Measurements from ENCODE around the gene FER. TPM values are rescaled to one million over a fixed set of nuclear protein-coding genes. Genes with fewer than 3 reads are reported as not detected.

FER gene
- total and polyA plus RNA-seq, 2 of the 13 experiments (the other 11 are each of a cell fraction or from before 2014, with no cell fraction given): 7.9 to 29.0 TPM

DNA sequence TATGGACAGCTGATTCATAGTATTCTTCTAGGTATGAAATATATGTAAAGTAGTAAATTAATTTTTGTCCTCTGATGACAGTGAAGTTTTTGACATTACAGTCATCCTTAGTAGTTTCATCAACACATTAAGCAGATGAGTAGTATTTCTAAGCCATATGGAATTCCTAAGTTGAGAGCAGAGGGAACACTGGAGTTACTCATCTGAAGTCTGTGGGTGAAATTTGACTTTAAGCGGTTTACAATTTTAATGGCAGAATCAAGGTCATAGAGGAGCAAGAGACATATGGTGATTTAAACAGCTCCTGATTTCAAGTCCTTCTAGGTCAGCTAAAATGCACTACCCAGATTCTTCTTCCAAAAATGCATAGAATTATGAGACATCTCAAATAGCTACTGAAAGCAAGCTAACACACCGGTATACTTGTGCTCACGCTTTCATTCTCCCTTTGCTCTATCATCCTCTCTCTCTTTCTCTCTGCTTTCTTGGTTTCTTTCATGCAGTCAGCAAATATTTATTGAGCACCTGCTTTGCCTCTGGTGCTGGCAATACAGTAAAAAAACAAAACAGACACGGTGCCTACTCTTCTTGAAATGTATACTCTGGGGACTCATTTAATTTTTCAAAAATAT lies 235.9 kb downstream of the FER start (continued):
- TF ChIP-seq, protein P1, sequence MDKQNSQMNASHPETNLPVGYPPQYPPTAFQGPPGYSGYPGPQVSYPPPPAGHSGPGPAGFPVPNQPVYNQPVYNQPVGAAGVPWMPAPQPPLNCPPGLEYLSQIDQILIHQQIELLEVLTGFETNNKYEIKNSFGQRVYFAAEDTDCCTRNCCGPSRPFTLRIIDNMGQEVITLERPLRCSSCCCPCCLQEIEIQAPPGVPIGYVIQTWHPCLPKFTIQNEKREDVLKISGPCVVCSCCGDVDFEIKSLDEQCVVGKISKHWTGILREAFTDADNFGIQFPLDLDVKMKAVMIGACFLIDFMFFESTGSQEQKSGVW (CRISPR knock-in tag; IDR thresholded peaks at IDR 0.05; ENCODE audit: borderline replicate concordance): no peak
- TF ChIP-seq, protein P2, sequence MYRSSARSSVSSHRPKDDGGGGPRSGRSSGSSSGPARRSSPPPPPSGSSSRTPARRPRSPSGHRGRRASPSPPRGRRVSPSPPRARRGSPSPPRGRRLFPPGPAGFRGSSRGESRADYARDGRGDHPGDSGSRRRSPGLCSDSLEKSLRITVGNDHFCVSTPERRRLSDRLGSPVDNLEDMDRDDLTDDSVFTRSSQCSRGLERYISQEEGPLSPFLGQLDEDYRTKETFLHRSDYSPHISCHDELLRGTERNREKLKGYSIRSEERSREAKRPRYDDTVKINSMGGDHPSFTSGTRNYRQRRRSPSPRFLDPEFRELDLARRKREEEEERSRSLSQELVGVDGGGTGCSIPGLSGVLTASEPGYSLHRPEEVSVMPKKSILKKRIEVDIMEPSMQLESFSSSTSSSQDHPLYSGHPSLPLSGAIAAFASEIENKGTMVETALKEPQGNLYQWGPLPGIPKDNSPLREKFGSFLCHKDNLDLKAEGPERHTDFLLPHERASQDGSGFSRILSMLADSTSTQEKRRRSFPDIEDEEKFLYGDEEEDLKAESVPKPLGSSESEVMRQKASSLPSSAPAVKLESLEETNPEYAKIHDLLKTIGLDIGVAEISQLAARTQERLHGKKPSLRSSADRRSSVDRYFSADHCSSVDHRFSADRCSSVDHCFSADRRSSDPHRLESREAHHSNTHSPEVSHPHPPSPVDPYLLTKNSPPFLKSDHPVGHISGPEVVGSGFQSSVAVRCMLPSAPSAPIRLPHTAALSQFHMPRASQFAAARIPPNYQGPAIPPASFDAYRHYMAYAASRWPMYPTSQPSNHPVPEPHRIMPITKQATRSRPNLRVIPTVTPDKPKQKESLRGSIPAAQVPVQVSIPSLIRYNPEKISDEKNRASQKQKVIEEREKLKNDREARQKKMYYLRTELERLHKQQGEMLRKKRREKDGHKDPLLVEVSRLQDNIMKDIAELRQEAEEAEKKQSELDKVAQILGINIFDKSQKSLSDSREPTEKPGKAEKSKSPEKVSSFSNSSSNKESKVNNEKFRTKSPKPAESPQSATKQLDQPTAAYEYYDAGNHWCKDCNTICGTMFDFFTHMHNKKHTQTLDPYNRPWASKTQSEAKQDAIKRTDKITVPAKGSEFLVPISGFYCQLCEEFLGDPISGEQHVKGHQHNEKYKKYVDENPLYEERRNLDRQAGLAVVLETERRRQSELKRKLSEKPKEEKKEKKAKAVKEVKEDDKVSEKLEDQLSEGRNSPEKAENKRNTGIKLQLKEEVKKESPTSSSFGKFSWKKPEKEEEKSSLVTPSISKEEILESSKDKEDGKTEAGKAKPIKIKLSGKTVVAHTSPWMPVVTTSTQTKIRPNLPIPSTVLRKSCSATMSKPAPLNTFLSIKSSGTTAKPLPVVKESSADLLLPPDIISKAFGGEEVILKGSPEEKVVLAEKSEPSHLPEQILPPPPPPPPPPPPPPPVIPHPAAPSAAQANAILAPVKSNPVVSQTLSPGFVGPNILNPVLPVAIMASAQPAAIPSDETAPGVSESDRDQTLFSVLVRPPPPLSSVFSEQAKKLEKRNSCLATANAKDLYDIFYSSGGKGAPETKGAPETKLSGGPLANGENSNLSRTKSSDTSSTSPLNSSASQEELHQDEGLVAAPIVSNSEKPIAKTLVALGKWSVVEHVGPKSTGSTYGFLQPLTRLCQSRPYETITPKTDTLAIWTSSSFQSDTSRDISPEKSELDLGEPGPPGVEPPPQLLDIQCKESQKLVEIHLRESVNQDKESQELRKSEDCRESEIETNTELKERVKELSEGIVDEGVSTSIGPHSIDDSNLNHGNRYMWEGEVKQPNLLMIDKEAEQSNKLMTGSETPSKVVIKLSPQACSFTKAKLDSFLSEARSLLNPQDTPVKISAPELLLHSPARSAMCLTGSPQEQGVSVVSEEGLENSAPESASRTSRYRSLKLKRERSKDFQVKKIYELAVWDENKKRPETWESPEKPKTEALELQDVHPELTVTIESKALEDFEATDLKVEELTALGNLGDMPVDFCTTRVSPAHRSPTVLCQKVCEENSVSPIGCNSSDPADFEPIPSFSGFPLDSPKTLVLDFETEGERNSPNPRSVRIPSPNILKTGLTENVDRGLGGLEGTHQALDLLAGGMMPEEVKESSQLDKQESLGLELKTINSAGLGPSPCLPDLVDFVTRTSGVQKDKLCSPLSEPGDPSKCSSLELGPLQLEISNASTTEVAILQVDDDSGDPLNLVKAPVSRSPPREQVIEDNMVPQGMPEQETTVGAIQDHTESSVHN (CRISPR knock-in tag; IDR thresholded peaks at IDR 0.05): no peak
- no peak for TF ChIP-seq SMARCE1 (IDR thresholded peaks at IDR 0.05; ENCODE audit: borderline replicate concordance)
- no peak for TF ChIP-seq SSRP1 (CRISPR knock-in tag; IDR thresholded peaks at IDR 0.05)
- no peak for TF ChIP-seq PCBP2 (optimal IDR thresholded peaks at IDR 0.05; ENCODE audit: low read depth, low read length, poor library complexity, severe bottlenecking)
- TF ChIP-seq GATAD1 (CRISPR knock-in tag; IDR thresholded peaks at IDR 0.05): no peak
- TF ChIP-seq, protein P3, sequence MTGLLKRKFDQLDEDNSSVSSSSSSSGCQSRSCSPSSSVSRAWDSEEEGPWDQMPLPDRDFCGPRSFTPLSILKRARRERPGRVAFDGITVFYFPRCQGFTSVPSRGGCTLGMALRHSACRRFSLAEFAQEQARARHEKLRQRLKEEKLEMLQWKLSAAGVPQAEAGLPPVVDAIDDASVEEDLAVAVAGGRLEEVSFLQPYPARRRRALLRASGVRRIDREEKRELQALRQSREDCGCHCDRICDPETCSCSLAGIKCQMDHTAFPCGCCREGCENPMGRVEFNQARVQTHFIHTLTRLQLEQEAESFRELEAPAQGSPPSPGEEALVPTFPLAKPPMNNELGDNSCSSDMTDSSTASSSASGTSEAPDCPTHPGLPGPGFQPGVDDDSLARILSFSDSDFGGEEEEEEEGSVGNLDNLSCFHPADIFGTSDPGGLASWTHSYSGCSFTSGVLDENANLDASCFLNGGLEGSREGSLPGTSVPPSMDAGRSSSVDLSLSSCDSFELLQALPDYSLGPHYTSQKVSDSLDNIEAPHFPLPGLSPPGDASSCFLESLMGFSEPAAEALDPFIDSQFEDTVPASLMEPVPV (CRISPR knock-in tag; IDR thresholded peaks at IDR 0.05): no peak
- no peak for TF ChIP-seq SP5 (CRISPR knock-in tag; IDR thresholded peaks at IDR 0.05; ENCODE audit: borderline replicate concordance, low read depth)
- no peak for TF ChIP-seq TAF15 (IDR thresholded peaks at IDR 0.05; ENCODE audit: low read depth, low read length, poor library complexity, severe bottlenecking)
- TF ChIP-seq REL (CRISPR knock-in tag; conservative IDR thresholded peaks at IDR 0.05): no peak
- TF ChIP-seq SNRNP70 (IDR thresholded peaks at IDR 0.05; ENCODE audit: low read depth, low read length): no peak

Data from HepG2 (cell line).